Daoy (cell line): Measurements from ENCODE around the gene DAPK2. TPM values are rescaled to one million over a fixed set of nuclear protein-coding genes. Genes with fewer than 3 reads are reported as not detected.
"Not testable (repeated sequence)": the region's sequence is repeated elsewhere in the genome, so short reads cannot be mapped to it uniquely, and the experiment has no call there.

ENCODE experiments used
- DNase-seq: peaks from one replicate; pipeline ENCODE4 v3.0.0-alpha.2; 2015; ENCODE audit warnings: low read depth
- total RNA-seq: library from RNA; depleted of rRNA; stranded (reverse); fragments of >200 nt; shearing (Covaris generic); gene quantifications from 2 replicates; pipeline ENCODE4 v1.2.3, GENCODE V29; 2014

DAPK2 gene
- total RNA-seq, 1 experiment from 2014 or later: 1.9 TPM

GRCh38 chr15:63915873-63916771, 130.2 kb downstream of the DAPK2 start:
- peak; percentile 43 for DNase-seq

DNA sequence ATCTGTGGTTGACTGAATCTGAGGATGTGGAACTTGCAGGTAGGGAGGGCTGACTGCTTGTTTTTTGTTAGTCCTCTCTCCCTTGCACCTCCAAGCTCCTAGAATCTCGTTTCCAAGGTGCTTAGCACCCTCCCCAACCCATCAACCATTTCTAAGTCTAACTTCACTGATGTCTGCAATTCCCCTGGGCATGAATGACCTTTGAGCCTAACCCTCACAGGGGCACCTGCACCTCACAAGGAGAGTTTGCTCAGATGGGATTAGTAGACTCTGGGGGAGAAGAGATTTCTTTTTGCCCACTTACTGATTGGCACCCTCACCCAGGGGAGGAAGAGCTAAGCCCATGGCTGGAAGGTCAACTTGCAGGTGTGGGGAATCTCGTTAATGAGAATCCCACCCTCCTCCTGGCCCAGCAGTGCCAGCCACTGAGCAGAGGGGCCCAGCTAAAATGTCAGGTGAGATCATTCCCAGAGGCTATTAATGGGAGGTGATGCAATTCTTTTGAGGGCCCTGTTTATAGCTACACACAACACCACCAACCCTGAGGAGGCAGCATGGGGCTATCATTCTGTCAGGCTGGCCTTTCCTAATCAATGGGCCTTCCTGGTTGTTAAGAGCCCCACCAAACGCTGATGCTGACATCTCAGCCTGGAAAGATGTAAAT, 130.9 kb downstream of the DAPK2 start:
- no peak for DNase-seq

GRCh38 chr15:63913786-63914315, 132.4 kb downstream of the DAPK2 start:
- no peak for DNase-seq

- no peak for DNase-seq
These were observed 132.9 kb downstream of the DAPK2 start for GRCh38 chr15:63913336-63913735.

DNA sequence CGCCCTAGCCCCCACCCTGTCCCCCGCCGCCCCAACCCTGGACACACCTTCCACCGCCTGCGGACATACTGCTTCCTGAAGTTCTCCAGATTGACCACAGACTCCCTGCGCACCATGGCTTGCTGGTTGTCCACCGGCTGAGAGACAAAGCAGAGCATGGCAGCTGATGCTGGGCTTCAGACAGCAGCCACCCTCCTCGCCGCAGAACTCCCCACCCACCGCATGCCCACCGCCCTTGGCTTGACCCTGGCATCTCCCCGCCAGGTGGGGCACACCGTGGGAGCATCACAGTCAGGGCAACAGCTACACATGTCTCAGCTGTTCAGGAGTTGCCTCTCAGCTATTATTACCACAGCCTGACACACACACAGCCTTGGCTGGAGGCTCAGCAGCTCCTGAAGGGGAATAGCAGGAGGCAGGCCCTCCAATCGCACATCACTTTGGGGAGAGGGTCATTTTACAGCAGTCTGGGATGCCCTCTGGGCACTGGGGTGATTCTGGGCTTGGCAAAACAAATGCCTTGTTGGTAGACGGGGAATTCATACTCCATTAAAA, 134.1 kb downstream of the DAPK2 start:
- no peak for DNase-seq

DNA sequence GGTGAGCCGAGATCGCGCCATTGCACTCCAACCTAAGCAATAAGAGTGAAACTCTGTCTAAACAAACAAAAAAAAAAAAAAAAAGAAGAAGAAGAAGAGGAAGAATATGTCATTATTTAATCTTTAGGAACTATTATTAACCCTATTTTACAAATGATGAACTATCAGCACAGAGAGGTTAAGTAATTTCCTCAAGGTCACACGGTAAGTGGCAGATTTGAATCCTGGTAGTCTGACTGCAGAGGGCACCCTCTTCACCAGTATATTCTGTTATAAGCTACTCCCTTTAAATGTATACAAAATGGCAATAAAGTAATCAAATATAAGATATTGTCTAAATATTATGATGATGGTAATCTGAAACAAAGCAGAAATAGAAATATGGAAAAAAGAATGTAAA, 135.1 kb downstream of the DAPK2 start:
- DNase-seq: no peak

GRCh38 chr15:63909819-63910437, 136.4 kb downstream of the DAPK2 start:
- DNase-seq: peak; percentile 55

- DNase-seq: peak; percentile 44
These were observed 137.3 kb downstream of the DAPK2 start for GRCh38 chr15:63908991-63909390.

DNA sequence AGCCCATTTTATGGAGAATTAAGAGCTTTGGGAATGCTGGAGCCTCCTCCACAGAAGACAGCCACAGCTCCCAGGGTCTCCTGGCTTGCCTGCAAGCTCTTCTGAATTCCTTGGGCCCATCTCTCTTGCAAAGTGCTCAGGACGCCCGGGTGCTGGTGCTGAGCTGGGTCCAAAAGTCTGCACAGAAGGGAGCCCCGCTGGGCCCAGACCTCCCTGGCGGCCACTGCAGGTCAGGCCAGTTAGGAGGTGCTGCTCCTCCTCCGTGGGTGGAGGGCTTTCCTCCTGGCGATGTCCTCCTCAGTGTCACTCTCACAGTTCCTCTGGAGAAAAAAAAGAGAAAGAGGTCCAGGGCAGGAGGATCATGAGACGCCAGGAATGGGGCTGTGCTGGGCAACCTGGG, 138.0 kb downstream of the DAPK2 start:
- no peak for DNase-seq

- no peak for DNase-seq
These were observed 138.8 kb downstream of the DAPK2 start for GRCh38 chr15:63907521-63907920.

- no peak for DNase-seq
These were observed 140.1 kb downstream of the DAPK2 start for GRCh38 chr15:63906266-63906584.

DNA sequence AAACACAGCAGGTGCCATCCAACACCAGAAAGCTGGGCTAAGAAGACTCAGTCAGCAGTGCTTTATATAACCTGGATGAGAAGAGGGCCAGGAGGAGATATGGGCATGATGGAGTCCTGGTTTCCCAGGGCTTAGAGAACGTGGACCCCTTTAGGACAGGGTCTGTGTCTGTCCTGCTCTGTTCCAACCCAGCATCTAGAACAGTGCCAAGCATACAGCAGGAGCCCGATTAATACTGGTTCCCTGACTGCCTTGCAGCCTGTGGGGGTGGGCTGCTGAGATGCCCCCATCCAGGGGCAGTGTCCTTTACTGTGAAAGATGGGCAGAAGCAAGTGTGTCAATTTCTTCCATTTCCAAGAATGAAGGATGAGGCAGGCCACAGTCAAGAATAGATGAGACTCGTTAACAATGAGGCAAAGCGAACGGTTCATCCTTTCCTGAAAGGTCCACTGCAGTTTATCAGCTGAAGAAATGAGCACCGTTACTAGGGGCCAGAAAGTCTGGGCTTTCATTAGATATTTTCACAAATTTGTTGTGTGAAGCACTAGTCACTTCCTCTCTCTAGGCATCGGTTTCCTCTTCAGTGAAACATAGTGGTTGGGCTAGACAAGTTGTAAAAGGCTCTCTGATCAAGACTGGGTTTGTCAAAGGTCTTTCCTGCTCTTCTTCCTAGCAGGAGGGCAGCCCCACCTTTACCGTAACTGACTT, 140.6 kb downstream of the DAPK2 start:
- DNase-seq: no peak

- no peak for DNase-seq
These were observed 141.2 kb downstream of the DAPK2 start for GRCh38 chr15:63905131-63905530.

GRCh38 chr15:63904042-63904441, 142.2 kb downstream of the DAPK2 start:
- DNase-seq: no peak

DNA sequence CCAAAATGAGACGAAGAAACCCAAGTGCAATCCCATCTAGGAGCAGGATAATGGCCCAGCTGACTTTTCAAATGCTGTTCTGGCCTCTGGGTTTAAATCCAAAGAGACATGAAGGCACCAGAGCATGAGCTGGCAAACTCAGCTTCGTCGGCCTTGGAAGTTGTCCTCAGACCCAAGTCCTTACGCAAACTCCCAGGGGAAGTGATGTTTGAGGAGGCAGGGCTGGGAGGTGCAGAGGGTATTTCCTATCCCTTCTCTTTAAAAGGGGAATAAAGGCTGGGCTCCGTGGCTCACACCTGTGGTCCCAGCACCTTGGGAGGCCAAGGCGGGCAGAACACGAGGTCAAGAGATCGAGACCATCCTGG, 143.6 kb downstream of the DAPK2 start:
- DNase-seq: no peak

- DNase-seq: no peak
These were observed 144.2 kb downstream of the DAPK2 start for GRCh38 chr15:63901912-63902670.

DNA sequence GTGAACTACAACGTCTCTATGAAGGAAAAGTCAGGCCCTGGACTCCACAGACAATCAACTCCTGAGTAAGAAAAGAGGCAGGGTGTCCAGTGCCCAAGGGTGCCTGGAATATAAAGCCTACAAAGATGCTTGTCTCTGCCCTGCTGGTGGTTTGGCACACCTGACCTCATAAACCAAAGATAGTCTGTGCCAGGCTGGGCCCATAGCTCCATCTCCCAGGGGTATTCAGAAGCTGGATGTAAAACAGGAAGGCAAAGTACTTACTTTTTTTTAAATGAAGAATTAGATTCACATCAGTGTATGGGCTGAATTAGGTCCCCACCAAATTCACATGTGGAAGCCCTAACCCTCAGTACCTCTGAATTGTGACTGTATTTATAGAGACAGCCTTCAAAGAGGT, 146.0 kb downstream of the DAPK2 start:
- DNase-seq: no peak

DNA sequence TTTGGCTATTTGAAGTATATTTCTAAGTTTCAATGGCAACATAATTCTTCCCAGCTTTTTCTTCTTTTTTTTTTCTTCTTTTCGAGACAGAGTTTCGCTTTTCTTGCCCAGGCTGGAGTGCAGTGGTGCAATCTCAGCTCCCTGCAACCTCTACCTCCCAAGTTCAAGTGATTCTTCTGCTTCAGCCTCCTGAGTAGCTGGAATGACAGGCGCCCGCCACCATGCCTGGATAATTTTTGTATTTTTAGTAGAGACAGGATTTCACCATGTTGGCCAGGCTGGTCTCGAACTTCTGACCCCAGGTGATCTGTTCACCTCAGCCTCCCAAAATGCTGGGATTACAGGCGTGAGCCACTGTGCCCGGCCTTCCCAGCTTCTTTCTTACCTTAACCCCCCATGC, 146.7 kb downstream of the DAPK2 start:
- not testable (repeated sequence) for DNase-seq

DNA sequence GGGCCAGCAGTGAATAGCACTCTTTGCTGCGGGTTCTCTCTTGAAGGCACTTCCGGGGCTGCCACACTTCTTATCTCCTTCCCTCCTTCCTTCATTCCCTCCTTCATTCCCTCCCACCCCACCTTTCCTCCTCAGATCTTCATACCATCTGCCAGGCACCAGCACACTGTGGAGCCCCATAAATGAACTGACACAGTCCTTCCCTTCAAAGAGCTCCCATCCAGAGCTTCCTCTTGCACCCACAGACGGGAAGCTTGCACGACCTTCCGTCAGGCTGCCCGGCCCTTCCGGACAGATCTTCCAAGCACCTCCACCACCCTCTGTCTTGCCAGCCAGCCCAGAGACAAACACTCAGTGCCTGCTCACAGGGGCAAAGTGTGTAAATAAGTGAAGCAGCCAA, 147.1 kb downstream of the DAPK2 start:
- DNase-seq: no peak

GRCh38 chr15:63896336-63897115, 149.8 kb downstream of the DAPK2 start:
- peak; percentile 72 for DNase-seq
